HepG2 (cell line): ENCODE results near the gene METAP2. TPM values are rescaled to one million over a fixed set of nuclear protein-coding genes. Genes with fewer than 3 reads are reported as not detected.
"Not testable (repeated sequence)": the region's sequence is repeated elsewhere in the genome, so short reads cannot be mapped to it uniquely, and the experiment has no call there.

Experiments used
- ATAC-seq: fragments of 200-7000 bp; cut with Tn5 transposase; 3 replicates; pipeline ENCODE4 v1.9.1; 2020; ENCODE audit warnings: mild to moderate bottlenecking, moderate library complexity
- BruUV-seq: library from RNA; stranded (reverse); fragments of 400-500 nt; replicated peaks from 2 replicates; lab custom pipeline; 2021; lab: Mats Ljungman, UMichigan
- CTCF ChIA-PET: fragments of 300-600 bp; formaldehyde crosslinking; extraction: SDS; loops from one replicate; lab custom pipeline; 2021; ENCODE audit warnings: low total read pairs, inconsistent platforms, low intra/inter-chr PET ratio; lab: Yijun Ruan, JAX
- POLR2A ChIA-PET: fragments of 350-600 bp; sonication (Branson Sonifier 250); formaldehyde crosslinking; loops from one replicate; lab custom pipeline; 2020; ENCODE audit warnings: antibody characterized with exemption, inconsistent platforms; lab: Yijun Ruan, JAX
- DNase-seq: peaks from one replicate; pipeline ENCODE4 v3.0.0-alpha.2; 2015; ENCODE audit warnings: low spot score
- FAIRE-seq: peaks from 3 replicates; lab custom pipeline; 2011; peaks lifted over from hg19 to GRCh38; lab: Jason Lieb, UNC
- H2AFZ ChIP-seq: one replicate; pipeline ENCODE4 v1.6.1; 2011; ENCODE audit warnings: low read length, inconsistent platforms
- H3K27ac ChIP-seq: fragments of 300-600 bp; 3 replicates; pipeline ENCODE4 v1.8.0; 2011; ENCODE audit warnings: mixed run types, mild to moderate bottlenecking, mixed read lengths, low read length, inconsistent platforms; ENCODE audit not compliant: insufficient read depth; ENCODE audit errors: extremely low read length
- H3K27me3 ChIP-seq, 2 experiments: fragments of 200-600 bp in 1 of 2; 2 replicates in 1 of 2; 3 replicates in 1 of 2; pipeline versions ENCODE4 v1.6.0 to v1.8.0; 2011; ENCODE audit warnings: low read length in 2 of 2, mild to moderate bottlenecking in 2 of 2, moderate library complexity in 2 of 2, inconsistent platforms in 1 of 2; ENCODE audit not compliant: insufficient read depth in 2 of 2, control insufficient read depth in 1 of 2
- H3K36me3 ChIP-seq, 2 experiments: fragments of 200-600 bp in 1 of 2; replicated peaks in 1 of 2; 2 replicates in 1 of 2; 3 replicates in 1 of 2; pipeline versions ENCODE4 v1.5.1 to v1.8.0; 2011; ENCODE audit warnings: low read length in 2 of 2, inconsistent platforms in 1 of 2; ENCODE audit not compliant: insufficient read depth in 2 of 2, control insufficient read depth in 1 of 2
- H3K4me1 ChIP-seq: 2 replicates; pipeline ENCODE4 v1.5.1; 2012; ENCODE audit warnings: low read length, inconsistent platforms; ENCODE audit not compliant: insufficient read depth
- H3K4me2 ChIP-seq: 2 replicates; pipeline ENCODE4 v1.6.0; 2011; ENCODE audit warnings: low read depth, low read length, inconsistent platforms
- H3K4me3 ChIP-seq, 3 experiments: fragments of 200-600 bp in 1 of 3; sonication (generic), shearing (Covaris generic) in 1 of 3; replicated peaks in 1 of 3; 2 replicates each; pipeline ENCODE4 v1.5.1; 2011 to 2016; ENCODE audit warnings: low read length in 3 of 3, inconsistent platforms in 2 of 3, low read depth in 2 of 3, mild to moderate bottlenecking in 2 of 3, control low read depth in 1 of 3, mixed read lengths in 1 of 3; ENCODE audit not compliant: insufficient read depth in 1 of 3
- H3K79me2 ChIP-seq: one replicate; pipeline ENCODE4 v1.6.1; 2011; ENCODE audit warnings: low read length, inconsistent platforms; ENCODE audit not compliant: insufficient read depth
- H3K9ac ChIP-seq: 2 replicates; pipeline ENCODE4 v1.6.0; 2011; ENCODE audit warnings: mild to moderate bottlenecking, low read depth, low read length, inconsistent platforms; ENCODE audit not compliant: insufficient read depth
- H3K9me3 ChIP-seq: 2 replicates; pipeline ENCODE4 v1.5.1; 2012; ENCODE audit warnings: mild to moderate bottlenecking, low read length
- H4K20me1 ChIP-seq: 2 replicates; pipeline ENCODE4 v1.6.0; 2011; ENCODE audit warnings: inconsistent platforms, mild to moderate bottlenecking, low read length, moderate library complexity; ENCODE audit not compliant: insufficient read depth
- BATF2 ChIP-seq: sonication (generic); formaldehyde crosslinking; IDR thresholded peaks from 2 replicates; pipeline ENCODE4 v1.8.0; 2022; ENCODE audit warnings: mild to moderate bottlenecking, missing genetic modification reagents, moderate library complexity
- HBP1 ChIP-seq: IDR thresholded peaks from 2 replicates; pipeline ENCODE4 v1.6.1; 2016; ENCODE audit warnings: low read depth, control low read depth
- IKZF5 ChIP-seq: IDR thresholded peaks from 2 replicates; pipeline ENCODE4 v1.6.1; 2018; ENCODE audit warnings: missing genetic modification reagents, mild to moderate bottlenecking, missing compliant biosample characterization
- KMT2A ChIP-seq: sonication (generic); formaldehyde crosslinking; IDR thresholded peaks from 2 replicates; pipeline ENCODE4 v1.4.0; 2020; ENCODE audit warnings: missing genetic modification reagents
- NR2F6 ChIP-seq, 2 experiments: IDR thresholded peaks; 2 replicates each; pipeline ENCODE4 v1.6.1; 2016; ENCODE audit warnings: antibody characterized with exemption in 1 of 2, mild to moderate bottlenecking in 1 of 2
- POLR2AphosphoS5 ChIP-seq: IDR thresholded peaks from 2 replicates; pipeline ENCODE4 v1.6.1; 2012; ENCODE audit warnings: low read depth, low read length
- SNAPC5 ChIP-seq: sonication (generic); formaldehyde crosslinking; IDR thresholded peaks from 2 replicates; pipeline ENCODE4 v1.8.1; 2023; ENCODE audit warnings: mild to moderate bottlenecking, missing genetic modification reagents, borderline replicate concordance
- ZBTB38 ChIP-seq: sonication (generic); formaldehyde crosslinking; IDR thresholded peaks from 2 replicates; pipeline ENCODE4 v1.5.1; 2020; ENCODE audit warnings: mild to moderate bottlenecking, missing genetic modification reagents
- ZNF260 ChIP-seq: sonication (generic); formaldehyde crosslinking; IDR thresholded peaks from 2 replicates; pipeline ENCODE4 v1.4.0; 2020; ENCODE audit warnings: missing genetic modification reagents, low read depth, mild to moderate bottlenecking, borderline replicate concordance
- ZNF3 ChIP-seq: IDR thresholded peaks from 2 replicates; pipeline ENCODE4 v1.7.0; 2017; ENCODE audit warnings: inconsistent platforms
- ZNF543 ChIP-seq: sonication (generic); formaldehyde crosslinking; IDR thresholded peaks from 2 replicates; pipeline ENCODE4 v1.4.0; 2020; ENCODE audit warnings: mild to moderate bottlenecking, missing genetic modification reagents
- ZNF570 ChIP-seq: sonication (generic); formaldehyde crosslinking; IDR thresholded peaks from 2 replicates; pipeline ENCODE4 v1.4.0; 2020; ENCODE audit warnings: mild to moderate bottlenecking, missing genetic modification reagents, borderline replicate concordance
- ZNF580 ChIP-seq: IDR thresholded peaks from 2 replicates; pipeline ENCODE4 v1.6.1; 2016; ENCODE audit warnings: low read depth, borderline replicate concordance
- ZNF709 ChIP-seq: sonication (generic); formaldehyde crosslinking; IDR thresholded peaks from 2 replicates; pipeline ENCODE4 v1.5.0; 2020; ENCODE audit warnings: mild to moderate bottlenecking, missing genetic modification reagents
- WGBS: methylation state at CpG from one replicate; pipeline ENCODE4 v1.1.6; 2017; ENCODE audit warnings: low lambda C conversion rate; 5-methylcytosine and 5-hydroxymethylcytosine counted together
- in situ Hi-C: cut with HindIII; loops from 2 replicates; pipeline ENCODE4 v1.10.0; 2017; ENCODE audit warnings: low pct_unique_long_range_greater_than_20kb; ENCODE audit not compliant: extremely low pct_ligation_motif_present
- intact Hi-C: fragments of 100-400 bp; cut with micrococcal nuclease; formaldehyde crosslinking; loops from one replicate; pipeline ENCODE4 v1.10.0; 2022; ENCODE audit not compliant: unreplicated experiment
- polyA plus RNA-seq, 8 experiments: library from polyadenylated mRNA; depleted of rRNA in 3 of 8; stranded (reverse) in 7 of 8; unstranded in 1 of 8; fragments of >200 nt; fragmentation: Illumina TruSeq in 4 of 8; extraction: Trizol in 4 of 8; gene quantifications; 2 replicates each; pipeline versions ENCODE4 v1.2.1 to v1.2.3, GENCODE V29; 2011 to 2016; ENCODE audit warnings: low read depth in 4 of 8, missing spikeins in 1 of 8, mixed read lengths in 1 of 8; ENCODE audit not compliant: insufficient read depth in 1 of 8
- total RNA-seq, 5 experiments: library from RNA; depleted of rRNA; stranded (reverse); fragments of >200 nt; fragmentation: Illumina TruSeq; extraction: Trizol; gene quantifications; 2 replicates each; pipeline ENCODE4 v1.2.3, GENCODE V29; 2016; ENCODE audit warnings: low read depth in 1 of 5

Gene METAP2
- total and polyA plus RNA-seq, 2 of the 13 experiments (the other 11 are each of a cell fraction or from before 2014, with no cell fraction given) = 67.8 to 131 TPM

- ATAC-seq (peak; percentile 43), FAIRE-seq (no peak), DNase-seq (no peak)
- H3K9me3 ChIP-seq = no peaks in the 10 kb centered on the region
- no peak overlapping the region for H3K4me3 ChIP-seq
- no peaks in the 10 kb centered on the region; a peak in 1 of 5 replicates for H3K27me3 ChIP-seq
- no peaks in the 10 kb centered on the region for H3K79me2 ChIP-seq
- H3K27ac ChIP-seq = no peak overlapping the region
- no peak overlapping the region for H3K9ac ChIP-seq
- H4K20me1 ChIP-seq = no peaks in the 10 kb centered on the region
- 38% methylated on average over 4 of the region's 4 CpGs for WGBS
- no peak for TF ChIP-seq POLR2AphosphoS5
- TF ChIP-seq SNAPC5 (CRISPR knock-in tag) = no peak
- TF ChIP-seq ZNF260 = no peak
- no peak for TF ChIP-seq HBP1 (CRISPR knock-in tag)
- no peak for TF ChIP-seq ZNF543 (CRISPR knock-in tag)
- no peak for TF ChIP-seq ZBTB38 (CRISPR knock-in tag)
- no peak for TF ChIP-seq NR2F6 (IDR thresholded peaks at IDR 0.05)
- TF ChIP-seq NR2F6 (CRISPR knock-in tag; IDR thresholded peaks at IDR 0.05) = no peak
- TF ChIP-seq ZNF570 (CRISPR knock-in tag) = no peak
- TF ChIP-seq ZNF3 (CRISPR knock-in tag) = no peak
- no peak for TF ChIP-seq BATF2 (CRISPR knock-in tag)
- no peak for TF ChIP-seq ZNF580 (CRISPR knock-in tag)
- no peak for TF ChIP-seq IKZF5
- TF ChIP-seq ZNF709 = no peak
- TF ChIP-seq KMT2A = no peak
- H2AFZ ChIP-seq = no peak overlapping the region
- H3K4me1 ChIP-seq = peaks cover 12% of the 10 kb centered on the region
- ChIA-PET POLR2A (interaction anchor here (2.5 kb wide), 1 partner anchor 11 kb away, joined by 10 read pairs; the partner anchor contains the start of gene METAP2), CTCF (no interaction called here)
- H3K36me3 ChIP-seq = no peaks in the 10 kb centered on the region
- intact Hi-C loops (no loop called here), in situ Hi-C loops (no loop called here)
- BruUV-seq = no TSS peak
- H3K4me2 ChIP-seq = no peak overlapping the region
These were observed 10.9 kb upstream of the METAP2 start for GRCh38 chr12:95463050-95463449.

GRCh38 chr12:95463776-95464175 is 10.2 kb upstream of the METAP2 start:
- CTCF ChIA-PET, BruUV-seq, H2AFZ ChIP-seq, H3K4me2 ChIP-seq, H3K79me2 ChIP-seq, H3K9me3 ChIP-seq, FAIRE-seq, H3K36me3 ChIP-seq, DNase-seq, H3K27me3 ChIP-seq, intact Hi-C loops, in situ Hi-C loops, ATAC-seq, H3K27ac ChIP-seq, H4K20me1 ChIP-seq, H3K4me3 ChIP-seq, H3K9ac ChIP-seq: not testable (repeated sequence)
- POLR2A ChIA-PET = interaction anchor here (1.8 to 2.5 kb wide), 2 partner anchors 10 kb away, joined by 10 to 11 read pairs; partner anchors contain the start of gene METAP2
- H3K4me1 ChIP-seq = peaks cover 12% of the 10 kb centered on the region
- 28% methylated on average over 4 of the region's 4 CpGs for WGBS
